DOHH2 (cell line): ENCODE data around the gene CAMTA1.

Experiments
- CTCF ChIP-seq: fragments of 200-600 bp; sonication (generic); IDR thresholded peaks from one replicate; pipeline ENCODE4 v1.5.1; 2014; ENCODE audit warnings: antibody characterized with exemption, mild to moderate bottlenecking, low read depth, low read length; ENCODE audit not compliant: poor library complexity, severe bottlenecking
- EZH2phosphoT487 ChIP-seq: fragments of 200-600 bp; sonication (generic); IDR thresholded peaks from 2 replicates; pipeline ENCODE4 v1.6.1; 2017; ENCODE audit warnings: borderline replicate concordance, mild to moderate bottlenecking, antibody characterized with exemption, low read length, moderate library complexity, mixed read lengths

DNA sequence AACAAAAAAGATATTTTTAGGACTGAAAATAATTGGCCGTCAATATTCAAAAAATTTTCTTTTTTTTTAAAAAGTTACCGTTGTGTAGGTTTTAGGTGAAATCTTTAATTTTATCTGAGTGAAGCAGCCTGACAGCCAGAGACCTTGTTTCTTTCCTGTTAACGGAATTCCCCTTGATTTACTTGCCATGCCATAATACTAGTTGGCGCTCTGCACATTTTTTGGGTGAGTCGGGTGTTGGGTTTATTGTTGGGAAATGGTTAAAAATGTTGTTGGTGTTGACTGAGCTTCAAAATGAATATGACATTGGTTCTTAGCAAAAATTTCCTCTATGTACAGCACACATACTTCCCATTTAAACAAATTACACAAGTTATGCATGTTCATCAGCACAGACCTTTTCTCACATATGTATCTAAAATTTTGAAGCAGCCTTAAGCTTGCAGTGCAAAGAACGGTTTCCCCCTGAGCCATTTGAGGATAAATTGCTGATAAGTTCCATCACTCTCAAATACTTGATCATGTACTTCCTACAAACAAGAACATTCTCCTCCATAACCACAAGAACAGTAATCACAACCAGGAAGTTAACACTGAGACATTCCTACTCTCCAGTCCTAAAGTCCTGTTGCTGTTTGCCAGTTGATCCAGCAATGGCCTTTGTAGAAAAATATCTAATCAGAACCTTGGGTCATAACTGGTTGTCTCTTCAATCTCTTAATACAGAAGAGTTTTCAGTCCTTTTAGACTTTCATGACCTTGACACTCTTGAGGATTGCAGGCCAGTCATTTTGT, 34.2 kb downstream of the CAMTA1 start:
- TF ChIP-seq CTCF (no peak), EZH2phosphoT487 (no peak)
